ENCODE data around the gene SLC14A1. TPM values are rescaled to one million over a fixed set of nuclear protein-coding genes. Genes with fewer than 3 reads are reported as not detected.

Gene SLC14A1
- polyA plus RNA-seq, 1 experiment, result 80.5 TPM

GRCh38 chr18:45715212-45715780, 8.7 kb upstream of the SLC14A1 start:
- ChIA-PET CTCF (interaction anchor here (0.7 kb wide), 1 partner anchor 195 kb away, joined by 5 read pairs; no protein-coding TSS in a partner anchor), POLR2A (no interaction called here)
- no peak for TF ChIP-seq CTCF (IDR thresholded peaks at IDR 0.05; ENCODE audit: low read depth, low read length)

GRCh38 chr18:45719106-45719505, 4.9 kb upstream of the SLC14A1 start:
- Histone ChIP-seq H3K27me3 (ENCODE audit: control insufficient read depth, insufficient read depth, low read length) (no peaks in the 10 kb centered on the region), H3K27ac (ENCODE audit: low read depth, low read length) (no peak overlapping the region), H3K4me3 (ENCODE audit: low read depth, low read length) (no peak overlapping the region), H3K9me3 (ENCODE audit: control insufficient read depth, insufficient read depth, low read length) (no peaks in the 10 kb centered on the region)
- CTCF ChIA-PET, result interaction anchor here (2.7 kb wide), 1 partner anchor 161 kb away, joined by 15 read pairs; no protein-coding TSS in a partner anchor
- POLR2A ChIA-PET, result no interaction called here
- no peak for TF ChIP-seq CTCF (IDR thresholded peaks at IDR 0.05; ENCODE audit: low read depth, low read length)
- DNase-seq (ENCODE audit: low read depth, low spot score), result no peak

More at GRCh38 chr18:45715212-45715780, 8.7 kb upstream of the SLC14A1 start:
- Histone ChIP-seq H3K9me3 (ENCODE audit: control insufficient read depth, insufficient read depth, low read length) (peaks cover 1% of the 10 kb centered on the region), H3K4me3 (ENCODE audit: low read depth, low read length) (no peak overlapping the region), H3K27ac (ENCODE audit: low read depth, low read length) (no peak overlapping the region), H3K27me3 (ENCODE audit: control insufficient read depth, insufficient read depth, low read length) (no peaks in the 10 kb centered on the region)
- DNase-seq (ENCODE audit: low read depth, low spot score), result no peak

GRCh38 chr18:45722899-45723298, 1.1 kb upstream of the SLC14A1 start:
- peak; percentile 88 for TF ChIP-seq CTCF (IDR thresholded peaks at IDR 0.05; ENCODE audit: low read depth, low read length)
- peak; percentile 42 for DNase-seq (ENCODE audit: low read depth, low spot score)
- POLR2A ChIA-PET, result interaction anchor here (1.1 kb wide), 1 partner anchor 80 kb away, joined by 3 read pairs; no protein-coding TSS in a partner anchor

GRCh38 chr18:45724601-45725000, 620 bp downstream of the SLC14A1 start:
- Histone ChIP-seq H3K27me3 (ENCODE audit: control insufficient read depth, insufficient read depth, low read length) (no peaks in the 10 kb centered on the region), H3K9me3 (ENCODE audit: control insufficient read depth, insufficient read depth, low read length) (peaks cover 5% of the 10 kb centered on the region; the same call in 1 of the 2 replicates), H3K27ac (ENCODE audit: low read depth, low read length) (no peak overlapping the region), H3K4me3 (ENCODE audit: low read depth, low read length) (peak overlapping the region; percentile 59)
- CTCF ChIA-PET, result interaction anchor here (1.0 to 5.9 kb wide), 3 partner anchors 115 to 155 kb away, joined by 3 to 67 read pairs (median 23); no protein-coding TSS in a partner anchor
- DNase-seq (ENCODE audit: low read depth, low spot score), result no peak
- no peak for TF ChIP-seq CTCF (IDR thresholded peaks at IDR 0.05; ENCODE audit: low read depth, low read length)
- POLR2A ChIA-PET, result no interaction called here

More at GRCh38 chr18:45722899-45723298, 1.1 kb upstream of the SLC14A1 start:
- peaks cover 5% of the 10 kb centered on the region; the same call in 1 of the 2 replicates for H3K9me3 ChIP-seq (ENCODE audit: control insufficient read depth, insufficient read depth, low read length)
- no peaks in the 10 kb centered on the region for H3K27me3 ChIP-seq (ENCODE audit: control insufficient read depth, insufficient read depth, low read length)
- no peak overlapping the region for H3K27ac ChIP-seq (ENCODE audit: low read depth, low read length)
- CTCF ChIA-PET, result interaction anchor here (0.7 to 5.9 kb wide), 36 partner anchors 8 to 351 kb away, joined by 3 to 67 read pairs (median 4); no protein-coding TSS in a partner anchor
- H3K4me3 ChIP-seq (ENCODE audit: low read depth, low read length), result no peak overlapping the region

GRCh38 chr18:45725336-45725735, 1.4 kb downstream of the SLC14A1 start:
- CTCF ChIA-PET, result interaction anchor here (0.6 to 5.9 kb wide), 5 partner anchors 21 to 154 kb away, joined by 3 to 67 read pairs (median 7); no protein-coding TSS in a partner anchor
- no peak for DNase-seq (ENCODE audit: low read depth, low spot score)
- Histone ChIP-seq H3K4me3 (ENCODE audit: low read depth, low read length) (peak overlapping the region; percentile 59), H3K27ac (ENCODE audit: low read depth, low read length) (no peak overlapping the region), H3K27me3 (ENCODE audit: control insufficient read depth, insufficient read depth, low read length) (no peaks in the 10 kb centered on the region), H3K9me3 (ENCODE audit: control insufficient read depth, insufficient read depth, low read length) (peaks cover 5% of the 10 kb centered on the region; the same call in 1 of the 2 replicates)
- no peak for TF ChIP-seq CTCF (IDR thresholded peaks at IDR 0.05; ENCODE audit: low read depth, low read length)
- POLR2A ChIA-PET, result no interaction called here
